C4-2B (cell line): ENCODE measurements around the gene MNT.

Experiments
- H3K27ac ChIP-seq: fragments of 450-650 bp; 2 replicates; pipeline ENCODE4 v1.5.1; 2017
- ZFX ChIP-seq: fragments of 450-650 bp; IDR thresholded peaks from 2 replicates; pipeline ENCODE4 v1.6.1; 2017
- TF ChIP-seq, protein P1 (sequence below): fragments of 450-650 bp; conservative IDR thresholded peaks from 2 replicates; pipeline ENCODE4 v1.5.1; 2017; ENCODE audit warnings: mild to moderate bottlenecking

Gene MNT

GRCh38 chr17:2344528-2344927 is 56.3 kb downstream of the MNT start:
- no peak for TF ChIP-seq ZFX
- TF ChIP-seq, protein P1, sequence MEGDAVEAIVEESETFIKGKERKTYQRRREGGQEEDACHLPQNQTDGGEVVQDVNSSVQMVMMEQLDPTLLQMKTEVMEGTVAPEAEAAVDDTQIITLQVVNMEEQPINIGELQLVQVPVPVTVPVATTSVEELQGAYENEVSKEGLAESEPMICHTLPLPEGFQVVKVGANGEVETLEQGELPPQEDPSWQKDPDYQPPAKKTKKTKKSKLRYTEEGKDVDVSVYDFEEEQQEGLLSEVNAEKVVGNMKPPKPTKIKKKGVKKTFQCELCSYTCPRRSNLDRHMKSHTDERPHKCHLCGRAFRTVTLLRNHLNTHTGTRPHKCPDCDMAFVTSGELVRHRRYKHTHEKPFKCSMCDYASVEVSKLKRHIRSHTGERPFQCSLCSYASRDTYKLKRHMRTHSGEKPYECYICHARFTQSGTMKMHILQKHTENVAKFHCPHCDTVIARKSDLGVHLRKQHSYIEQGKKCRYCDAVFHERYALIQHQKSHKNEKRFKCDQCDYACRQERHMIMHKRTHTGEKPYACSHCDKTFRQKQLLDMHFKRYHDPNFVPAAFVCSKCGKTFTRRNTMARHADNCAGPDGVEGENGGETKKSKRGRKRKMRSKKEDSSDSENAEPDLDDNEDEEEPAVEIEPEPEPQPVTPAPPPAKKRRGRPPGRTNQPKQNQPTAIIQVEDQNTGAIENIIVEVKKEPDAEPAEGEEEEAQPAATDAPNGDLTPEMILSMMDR: no peak
- no peak overlapping the region; the same call in 1 of the 2 replicates for H3K27ac ChIP-seq

DNA sequence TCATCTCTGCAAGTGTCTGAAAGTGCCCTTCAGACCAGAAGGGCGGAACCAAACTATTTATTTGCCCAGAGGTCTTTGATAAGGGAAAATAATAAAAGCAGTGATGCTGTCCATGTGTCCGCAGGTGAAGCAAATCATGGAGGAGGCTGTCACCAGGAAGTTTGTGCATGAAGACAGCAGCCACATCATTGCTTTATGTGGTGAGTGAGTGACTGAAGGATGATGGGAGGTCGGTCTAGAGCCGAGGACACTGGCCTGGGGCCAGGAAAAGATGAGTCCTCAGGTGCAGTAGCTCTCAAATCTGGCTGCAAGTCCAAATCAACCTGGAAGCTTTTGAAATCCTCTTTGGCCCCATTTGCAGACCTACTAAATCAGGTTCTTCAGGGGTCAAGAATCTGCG is 57.4 kb downstream of the MNT start:
- no peak overlapping the region for H3K27ac ChIP-seq
- TF ChIP-seq, protein P1: no peak
- TF ChIP-seq ZFX: no peak

- no peak for TF ChIP-seq ZFX
- TF ChIP-seq, protein P1: no peak
- H3K27ac ChIP-seq: peak overlapping the region; percentile 92
Observed at GRCh38 chr17:2338315-2338657, 62.6 kb downstream of the MNT start.

DNA sequence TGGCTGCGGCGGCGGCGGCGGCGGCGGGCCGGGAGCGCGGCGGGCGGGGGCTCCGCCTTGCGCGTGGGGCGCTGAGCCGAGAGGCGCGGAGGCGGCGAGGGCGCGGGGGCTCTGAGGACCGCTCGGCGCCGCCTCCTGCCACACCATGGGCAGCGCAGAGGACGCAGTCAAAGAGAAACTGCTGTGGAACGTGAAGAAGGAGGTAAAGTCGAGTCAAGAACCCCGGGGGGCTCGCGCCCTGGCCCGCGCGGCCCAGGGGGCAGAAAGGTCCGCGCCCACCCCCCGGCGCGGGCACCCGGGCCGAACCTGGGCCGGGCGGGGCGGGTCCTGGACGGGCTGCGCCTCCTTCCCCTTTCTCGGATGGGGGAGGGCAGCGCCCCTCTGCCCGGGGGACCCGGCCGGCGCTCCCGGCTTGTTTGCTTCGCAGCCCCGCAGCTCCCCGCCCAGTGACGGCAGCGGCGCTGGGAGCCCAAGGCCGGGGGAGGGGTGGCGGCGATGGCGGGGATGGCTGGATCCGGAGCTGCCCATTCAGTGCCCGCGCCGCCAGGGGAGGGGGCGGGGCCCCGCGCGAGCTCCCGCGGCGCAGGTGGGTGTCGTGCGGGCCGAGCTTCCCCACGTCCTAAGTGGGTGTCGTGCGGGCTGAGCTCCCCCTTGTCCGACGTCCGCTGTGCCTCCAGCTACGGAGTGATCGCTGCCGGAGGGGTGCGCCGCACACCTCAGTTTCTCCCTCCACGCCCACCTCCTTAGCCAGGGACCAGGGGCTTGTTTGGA is 63.1 kb downstream of the MNT start:
- TF ChIP-seq, protein P1: no peak
- no peak for TF ChIP-seq ZFX
- H3K27ac ChIP-seq: peak overlapping the region; percentile 92

DNA sequence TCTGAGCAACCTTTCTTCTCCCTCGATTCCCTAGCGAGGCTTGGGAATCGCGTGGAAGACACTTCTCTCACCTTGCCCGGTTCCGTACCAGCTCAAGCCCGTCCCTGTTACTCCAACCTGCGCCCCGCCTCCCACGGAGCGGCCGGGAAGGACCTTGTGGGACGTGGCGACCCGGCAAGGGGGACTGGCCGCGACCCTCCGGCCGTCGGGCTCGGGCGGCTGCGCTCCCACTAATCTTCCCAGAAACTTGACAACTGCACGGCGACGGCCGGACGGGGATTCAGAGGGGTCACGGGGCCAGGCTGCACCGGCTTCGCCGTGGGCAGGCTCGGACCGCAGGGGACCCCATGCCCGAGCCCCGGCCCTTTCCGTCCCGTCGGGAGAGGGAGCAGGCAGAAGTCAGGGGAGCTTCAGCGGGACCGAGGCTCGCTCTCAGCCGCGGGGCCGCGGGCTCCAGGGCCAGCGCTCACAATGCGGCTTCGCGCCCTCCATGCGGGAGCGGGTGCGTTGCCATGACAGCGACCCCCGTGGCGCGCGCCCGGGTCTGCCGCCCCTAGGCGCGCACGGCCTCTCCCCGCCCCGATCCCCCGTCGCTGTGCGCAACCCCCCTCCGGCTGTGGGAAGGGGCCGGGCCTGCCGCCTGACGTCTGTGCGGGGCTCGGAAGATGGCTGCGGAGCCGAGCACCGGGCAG is 63.9 kb downstream of the MNT start, which contains the start of gene SGSM2:
SGSM2 (plus strand) TSS at position 650 of the 692 bp plus-strand sequence. CDS start 188 bp downstream, outside the sequence.
- H3K27ac ChIP-seq: peak within 1 kb of the TSS; percentile 92
- no peak for TF ChIP-seq ZFX
- TF ChIP-seq, protein P1: no peak

DNA sequence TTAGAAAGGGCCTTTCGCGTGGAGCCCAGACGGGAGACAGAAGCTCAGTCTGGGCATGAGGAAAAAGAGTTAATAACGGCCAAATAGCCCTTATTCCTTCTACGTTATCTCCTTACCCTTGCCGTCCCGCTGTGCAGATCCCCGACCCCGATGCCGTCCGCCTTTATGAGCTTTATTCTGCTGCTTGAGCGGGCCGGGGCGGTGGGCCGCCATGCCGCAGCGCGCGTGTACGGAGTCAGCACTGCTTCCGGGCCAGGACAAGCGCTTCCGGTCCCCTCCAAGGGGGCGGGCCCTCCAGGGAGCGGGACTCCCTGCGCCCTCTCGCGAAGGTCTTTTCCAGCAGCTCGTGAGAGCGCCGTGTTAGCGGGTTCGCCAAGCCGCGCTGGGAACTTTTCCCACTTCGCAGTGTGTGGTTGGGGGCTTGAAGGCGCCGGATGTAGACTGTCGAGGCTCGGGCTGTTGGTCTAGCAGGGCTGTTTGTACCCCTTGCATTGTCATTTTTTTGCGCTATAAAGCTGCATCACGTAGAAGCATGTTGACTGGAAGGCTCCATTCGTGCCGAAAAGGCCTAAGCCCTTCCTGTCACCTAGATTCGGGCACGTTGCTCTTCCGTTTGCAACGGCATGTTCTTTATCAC is 64.5 kb downstream of the MNT start, which contains the start of gene TSR1:
TSR1 (minus strand) TSS at position 243 of the 637 bp plus-strand sequence; CDS start at position 213, 30 bp downstream.
- H3K27ac ChIP-seq: peak within 1 kb of the TSS; percentile 92
- peak; percentile 72 for TF ChIP-seq ZFX
- TF ChIP-seq, protein P1: peak; percentile 46
